Endothelial cell of umbilical vein (primary cell): ENCODE results near the gene RFC5.

Source experiments
- CTCF ChIP-seq, 2 donors: IDR thresholded peaks; 1 replicate in 1 of 2; 2 replicates in 1 of 2; pipeline ENCODE4 v1.5.1; 2011; ENCODE audit warnings: low read length in 2 of 2, mild to moderate bottlenecking in 2 of 2, moderate library complexity in 2 of 2, control low read depth in 1 of 2, inconsistent platforms in 1 of 2, low read depth in 1 of 2; ENCODE audit not compliant: insufficient read depth in 1 of 2; ENCODE audit errors: extremely low read depth in 1 of 2
- EZH2 ChIP-seq: IDR thresholded peaks from 2 replicates; pipeline ENCODE4 v1.6.1; 2012; ENCODE audit warnings: borderline replicate concordance, low read depth, mild to moderate bottlenecking, moderate library complexity, low read length, inconsistent platforms; ENCODE audit not compliant: severe bottlenecking
- FOS ChIP-seq: IDR thresholded peaks from 2 replicates; pipeline ENCODE4 v1.6.1; 2011; ENCODE audit warnings: mild to moderate bottlenecking, low read length, moderate library complexity, borderline replicate concordance; ENCODE audit not compliant: insufficient read depth
- JUN ChIP-seq: IDR thresholded peaks from 2 replicates; pipeline ENCODE4 v1.6.1; 2011; ENCODE audit warnings: borderline replicate concordance, low read depth; ENCODE audit not compliant: insufficient read length, insufficient read depth
- MAX ChIP-seq: IDR thresholded peaks from 2 replicates; pipeline ENCODE4 v1.6.1; 2011; ENCODE audit not compliant: insufficient read depth, insufficient read length
- POLR2A ChIP-seq: IDR thresholded peaks from 2 replicates; pipeline ENCODE4 v1.6.1; 2012; ENCODE audit warnings: low read depth, mild to moderate bottlenecking, control low read depth, low read length
- POLR2AphosphoS5 ChIP-seq: IDR thresholded peaks from 2 replicates; pipeline ENCODE4 v1.6.1; 2012; ENCODE audit warnings: low read depth, mild to moderate bottlenecking, control low read depth, low read length, moderate library complexity; ENCODE audit not compliant: insufficient read depth

GRCh38 chr12:117981267-117981666 lies 35.2 kb upstream of the RFC5 start:
- TF ChIP-seq MAX = no peak
- no peak for TF ChIP-seq JUN
- no peak for TF ChIP-seq CTCF (IDR thresholded peaks at IDR 0.05; ENCODE audit: extremely low read depth in 1 of 2, insufficient read depth in 1 of 2, low read depth in 1 of 2, low read length in 2 of 2)
- TF ChIP-seq POLR2AphosphoS5 = no peak
- no peak for TF ChIP-seq POLR2A
- no peak for TF ChIP-seq EZH2
- no peak for TF ChIP-seq FOS
